ENCODE measurements around the gene NTSR1. TPM values are rescaled to one million over a fixed set of nuclear protein-coding genes. Genes with fewer than 3 reads are reported as not detected.

The NTSR1 gene
- total and polyA plus RNA-seq, 2 of the 8 experiments (the other 6 are each of a cell fraction or from before 2014, with no cell fraction given): 0.53 to 0.89 TPM

- WGBS, 2 experiments (ENCODE audit: extremely low coverage in 1 of 2, insufficient coverage in 1 of 2, insufficient read length in 1 of 2, insufficient replicate concordance in 2 of 2, low coverage in 1 of 2, low lambda C conversion rate in 2 of 2, missing lambda C conversion rate in 1 of 2): 84% methylated on average over 30 of the region's 30 CpGs; no CpG with 5 or more reads in 1 of the 2 experiments
These were observed 25.6 kb upstream of the NTSR1 start for GRCh38 chr20:62682912-62683517.

More at GRCh38 chr20:62682912-62683517, 25.6 kb upstream of the NTSR1 start:
- Histone ChIP-seq H4K8ac (ENCODE audit: extremely low read depth, insufficient read depth, low read length) (no peak overlapping the region), H3K4ac (replicated peaks; ENCODE audit: insufficient read length, low read depth, low read length) (no peak overlapping the region), H4K20me1 (replicated peaks in 1 of 2; ENCODE audit: control insufficient read depth in 1 of 2, insufficient read depth in 2 of 2, low read length in 2 of 2) (peaks cover 0 to 1% of the 10 kb centered on the region in 2 experiments), H2AFZ (ENCODE audit: low read length) (no peak overlapping the region), H3K9me3 (ENCODE audit: insufficient read depth in 2 of 2, low read depth in 1 of 2, low read length in 1 of 2) (peaks cover 1 to 3% of the 10 kb centered on the region in 2 experiments; a peak in 2 of 4 replicates), H3K4me1 (replicated peaks in 1 of 4; ENCODE audit: control insufficient read depth in 3 of 4, insufficient read depth in 4 of 4, low read length in 3 of 4) (peaks cover 0 to 3% (median 0%) of the 10 kb centered on the region in 4 experiments; a peak in 2 of 7 replicates), H3K4me3 (ENCODE audit: extremely low read depth in 1 of 4, insufficient read depth in 2 of 4, low read depth in 3 of 4, low read length in 4 of 4) (no peak overlapping the region), H3K9ac (replicated peaks in 1 of 4; ENCODE audit: extremely low read depth in 1 of 4, low read depth in 3 of 4, low read length in 3 of 4) (no peak overlapping the region), H4K5ac (ENCODE audit: insufficient read length, low read depth, low read length) (no peak overlapping the region), H3K18ac (ENCODE audit: extremely low read depth, low read length) (no peak overlapping the region), H3K4me2 (ENCODE audit: insufficient read depth in 1 of 2, low read depth in 2 of 2, low read length in 2 of 2) (no peak overlapping the region), H4K91ac (replicated peaks; ENCODE audit: insufficient read length, low read length) (peak overlapping the region; percentile 19), H2BK120ac (replicated peaks; ENCODE audit: low read depth, low read length) (no peak overlapping the region), H3K79me1 (ENCODE audit: low read depth, low read length) (no peaks in the 10 kb centered on the region), H2BK5ac (ENCODE audit: low read depth, low read length) (no peak overlapping the region), H3K79me2 (ENCODE audit: control insufficient read depth in 1 of 2, insufficient read depth in 2 of 2, low read length in 2 of 2) (no peaks in the 10 kb centered on the region), H2BK15ac (ENCODE audit: low read length) (no peak overlapping the region), H2BK12ac (ENCODE audit: low read depth, low read length) (no peak overlapping the region), H3K36me3 (ENCODE audit: control insufficient read depth in 2 of 4, insufficient read depth in 4 of 4, low read length in 3 of 4) (no peaks in the 10 kb centered on the region), H3K27me3 (replicated peaks in 1 of 4; ENCODE audit: control insufficient read depth in 3 of 4, extremely low read depth in 1 of 4, insufficient read depth in 3 of 4, low read length in 3 of 4) (no peaks in the 10 kb centered on the region; a peak in 1 of 7 replicates), H3K27ac (ENCODE audit: low read depth, low read length) (no peak overlapping the region), H3K23me2 (ENCODE audit: low read depth, low read length) (no peaks in the 10 kb centered on the region), H3K23ac (ENCODE audit: insufficient read length) (no peak overlapping the region), H3K14ac (ENCODE audit: insufficient read length) (no peak overlapping the region), H3K56ac (replicated peaks; ENCODE audit: insufficient read length, low read depth, low read length) (no peak overlapping the region), H2AK5ac (ENCODE audit: low read depth, low read length) (no peak overlapping the region), H2BK20ac (ENCODE audit: low read length) (no peak overlapping the region)
- TF ChIP-seq CHD2 (IDR thresholded peaks at IDR 0.05; ENCODE audit: low read length) (no peak), POU5F1 (IDR thresholded peaks at IDR 0.05; ENCODE audit: low read depth, low read length) (no peak), HDAC6 (IDR thresholded peaks at IDR 0.05; ENCODE audit: low read depth, low read length) (no peak), GTF2F1 (IDR thresholded peaks at IDR 0.05; ENCODE audit: borderline replicate concordance, low read depth, low read length) (no peak), EGR1 (IDR thresholded peaks at IDR 0.05; ENCODE audit: borderline replicate concordance, low read depth, low read length) (no peak), CREB1 (IDR thresholded peaks at IDR 0.05) (no peak), SIX5 (IDR thresholded peaks at IDR 0.05; ENCODE audit: low read depth, low read length) (no peak), TBP (IDR thresholded peaks at IDR 0.05; ENCODE audit: low read depth, low read length) (no peak), TCF12 (IDR thresholded peaks at IDR 0.05; ENCODE audit: low read depth, low read length) (no peak), MAFK (IDR thresholded peaks at IDR 0.05; ENCODE audit: low read depth, low read length) (no peak)
- CTCF ChIA-PET (ENCODE audit: partially characterized antibody): interaction anchor here (0.7 to 5.8 kb wide), 5 partner anchors 12 to 164 kb away, joined by 3 to 47 read pairs (median 3); partner anchors contain the start of gene NTSR1
- POLR2A ChIA-PET (ENCODE audit: partially characterized antibody): interaction anchor here (1.0 kb wide), 1 partner anchor 9 kb away, joined by 3 read pairs; no protein-coding TSS in a partner anchor
- FAIRE-seq (no peak), DNase-seq (ENCODE audit: low read depth in 1 of 2, low spot score in 2 of 2) (no peak)
